GM12801 (cell line): ENCODE results near the gene TMEM14A.

Experiments
- TF ChIP-seq, protein P1 (sequence below): IDR thresholded peaks from one replicate; pipeline ENCODE4 v1.5.1; 2011; ENCODE audit warnings: control low read depth; ENCODE audit not compliant: insufficient read length; ENCODE audit errors: extremely low read depth

Gene TMEM14A

DNA sequence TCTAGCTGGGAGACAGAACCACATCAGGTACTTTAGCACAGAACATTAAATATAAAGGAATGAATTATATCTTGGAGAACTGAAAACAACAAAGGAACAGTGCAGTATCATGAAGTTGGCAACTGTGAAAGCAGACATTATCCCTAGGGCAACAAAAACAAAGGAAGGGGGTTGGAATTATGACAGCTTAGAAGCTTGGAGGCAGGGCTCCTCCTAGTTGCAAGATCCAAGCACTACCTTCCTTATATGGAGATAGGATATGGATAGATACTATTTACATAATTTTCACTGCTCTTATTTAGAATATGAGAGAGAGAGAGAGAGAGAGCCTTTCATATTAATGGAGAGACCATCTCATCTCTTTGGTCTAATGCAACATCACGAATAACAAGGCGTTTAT is 27.0 kb downstream of the TMEM14A start:
- TF ChIP-seq, protein P1, sequence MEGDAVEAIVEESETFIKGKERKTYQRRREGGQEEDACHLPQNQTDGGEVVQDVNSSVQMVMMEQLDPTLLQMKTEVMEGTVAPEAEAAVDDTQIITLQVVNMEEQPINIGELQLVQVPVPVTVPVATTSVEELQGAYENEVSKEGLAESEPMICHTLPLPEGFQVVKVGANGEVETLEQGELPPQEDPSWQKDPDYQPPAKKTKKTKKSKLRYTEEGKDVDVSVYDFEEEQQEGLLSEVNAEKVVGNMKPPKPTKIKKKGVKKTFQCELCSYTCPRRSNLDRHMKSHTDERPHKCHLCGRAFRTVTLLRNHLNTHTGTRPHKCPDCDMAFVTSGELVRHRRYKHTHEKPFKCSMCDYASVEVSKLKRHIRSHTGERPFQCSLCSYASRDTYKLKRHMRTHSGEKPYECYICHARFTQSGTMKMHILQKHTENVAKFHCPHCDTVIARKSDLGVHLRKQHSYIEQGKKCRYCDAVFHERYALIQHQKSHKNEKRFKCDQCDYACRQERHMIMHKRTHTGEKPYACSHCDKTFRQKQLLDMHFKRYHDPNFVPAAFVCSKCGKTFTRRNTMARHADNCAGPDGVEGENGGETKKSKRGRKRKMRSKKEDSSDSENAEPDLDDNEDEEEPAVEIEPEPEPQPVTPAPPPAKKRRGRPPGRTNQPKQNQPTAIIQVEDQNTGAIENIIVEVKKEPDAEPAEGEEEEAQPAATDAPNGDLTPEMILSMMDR, result no peak

DNA sequence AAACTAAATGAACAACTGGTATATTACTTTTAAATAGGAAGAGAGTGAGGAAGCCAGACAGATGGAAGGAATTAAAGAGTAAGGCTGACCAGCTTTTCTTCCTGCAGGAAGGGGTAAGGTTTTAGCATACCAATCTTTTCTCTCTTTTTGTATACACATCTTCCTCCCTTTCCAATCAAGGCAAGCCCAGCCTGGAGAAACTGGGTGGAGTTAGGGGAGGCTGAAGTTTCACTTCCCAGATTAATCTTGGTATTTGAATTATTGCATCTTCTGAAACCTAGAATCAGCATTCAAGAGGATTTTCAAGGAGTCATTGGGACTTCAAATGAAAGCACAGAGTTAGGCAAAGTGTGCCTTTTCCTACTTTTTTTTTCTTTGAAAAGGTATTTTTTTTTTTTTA is 33.1 kb downstream of the TMEM14A start:
- TF ChIP-seq, protein P1, result no peak

DNA sequence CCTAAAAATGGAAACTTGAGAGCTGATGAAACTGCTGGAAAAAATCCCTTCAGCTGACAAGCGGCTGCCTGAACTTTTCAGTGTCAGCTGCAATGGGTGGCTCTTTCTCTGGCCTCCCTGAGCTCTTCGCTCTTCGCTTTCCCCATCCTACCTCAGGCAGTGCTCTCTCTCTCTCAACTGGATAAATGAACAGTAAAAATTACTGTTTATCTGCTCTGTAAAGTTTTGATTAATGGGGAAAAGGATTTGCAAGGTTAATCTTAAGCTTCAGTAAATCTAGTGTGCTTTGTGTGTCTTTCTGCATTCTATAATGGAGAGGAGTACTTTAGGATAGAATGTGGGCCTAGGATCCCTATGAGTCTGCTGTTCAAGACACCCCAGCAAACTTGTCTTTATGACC is 35.1 kb downstream of the TMEM14A start:
- TF ChIP-seq, protein P1, result no peak

DNA sequence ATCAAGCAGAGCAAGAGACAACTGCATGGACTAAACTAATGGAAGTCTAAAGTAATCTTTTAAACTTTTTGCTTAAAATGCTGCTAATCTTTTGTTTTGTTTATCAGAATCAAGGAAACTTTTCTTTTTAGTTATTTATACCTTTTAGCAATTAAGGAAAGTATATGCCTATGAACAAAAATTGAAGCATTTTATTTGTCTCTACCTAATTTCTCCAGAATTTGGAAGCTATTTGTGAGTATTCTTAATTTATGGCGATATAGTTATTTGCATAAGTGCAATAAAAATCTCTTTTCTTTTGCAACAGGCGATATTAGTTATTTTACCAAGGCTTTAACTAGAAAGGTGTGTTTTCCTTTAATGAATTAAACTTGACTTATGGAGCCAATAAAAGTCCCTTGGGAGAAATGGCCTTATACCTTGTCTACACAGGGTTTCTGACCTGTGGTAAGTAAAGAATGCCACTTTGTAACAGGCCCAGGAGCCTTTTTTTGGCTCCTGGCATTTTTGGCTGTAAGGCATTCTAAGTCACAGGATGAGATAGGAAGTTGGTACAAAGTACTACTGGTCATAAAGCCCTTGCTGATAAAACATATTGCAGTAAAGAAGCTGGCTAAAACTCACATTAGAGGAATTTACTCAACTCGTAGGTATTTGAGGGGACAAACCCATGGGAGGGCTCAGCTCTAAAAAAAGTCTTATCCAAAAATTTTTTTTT is 37.2 kb downstream of the TMEM14A start:
- TF ChIP-seq, protein P1, result no peak

DNA sequence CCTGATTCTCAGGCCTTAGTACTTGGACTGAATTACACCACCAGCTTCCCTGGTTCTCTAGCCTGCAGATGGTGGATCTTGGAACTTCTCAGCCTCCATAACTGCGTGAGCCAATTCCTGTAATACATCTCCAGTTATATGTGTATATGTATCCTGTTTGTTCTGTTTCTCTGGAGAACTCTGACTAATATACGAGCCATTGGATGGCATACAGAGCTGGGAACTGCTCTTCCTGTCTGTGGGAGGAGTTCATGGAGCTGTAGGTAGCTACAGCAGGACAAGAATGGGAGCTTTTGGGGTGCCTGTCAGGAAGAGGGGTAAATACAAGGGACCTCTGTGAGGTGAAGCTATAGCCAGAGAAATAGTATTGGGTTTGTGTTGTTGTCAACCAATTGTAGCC is 41.2 kb downstream of the TMEM14A start:
- TF ChIP-seq, protein P1, result no peak

DNA sequence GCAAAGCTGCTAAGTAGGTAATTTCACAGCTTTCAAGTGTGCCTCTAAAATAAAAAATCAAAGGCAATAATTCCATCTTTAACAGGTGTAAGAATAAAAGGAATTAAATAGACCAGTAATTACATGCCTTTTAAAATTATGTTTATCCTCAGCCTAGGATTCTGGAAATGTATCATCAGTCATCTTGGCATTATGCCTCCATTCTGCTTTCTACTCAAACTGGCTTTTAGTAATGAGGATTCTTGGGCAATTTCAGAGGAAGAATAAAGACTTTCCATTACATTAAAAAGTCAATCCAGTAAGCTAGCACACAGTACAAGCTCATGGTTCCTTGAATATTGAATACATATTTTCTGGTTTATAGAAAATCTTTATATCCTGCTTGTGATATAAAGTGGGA is 47.6 kb downstream of the TMEM14A start:
- TF ChIP-seq, protein P1, result no peak

DNA sequence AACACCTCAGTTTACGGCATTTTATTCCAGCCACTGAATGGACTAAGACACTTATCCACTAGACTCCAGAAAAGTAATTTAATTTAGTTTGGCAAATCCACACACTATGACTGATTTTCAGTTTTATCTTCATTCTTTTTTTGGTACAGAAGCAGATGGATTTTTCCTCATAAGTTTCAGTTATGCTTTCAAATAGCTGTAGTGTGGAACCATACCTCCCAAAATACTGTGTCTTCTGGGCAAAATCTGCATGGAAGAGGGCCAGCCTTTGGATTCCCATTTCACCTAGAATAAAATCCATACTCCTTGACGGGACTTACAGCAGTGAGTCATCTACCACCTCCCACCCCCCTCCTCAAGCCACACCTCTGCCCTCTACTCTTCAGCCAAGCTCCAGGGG is 49.4 kb downstream of the TMEM14A start:
- TF ChIP-seq, protein P1, result no peak
